Neural progenitor cell (in vitro differentiated cells): ENCODE data around the gene RAN.

ENCODE experiments used
- EZH2 ChIP-seq: fragments of 200-600 bp; sonication (generic); IDR thresholded peaks from 2 replicates; pipeline ENCODE4 v1.6.1; 2017; ENCODE audit warnings: antibody characterized with exemption, mild to moderate bottlenecking, moderate library complexity
- TF ChIP-seq, protein P1 (sequence below): fragments of 200-600 bp; sonication (generic); IDR thresholded peaks from 2 replicates; pipeline ENCODE4 v1.5.1; 2017; ENCODE audit warnings: antibody characterized with exemption, mild to moderate bottlenecking

DNA sequence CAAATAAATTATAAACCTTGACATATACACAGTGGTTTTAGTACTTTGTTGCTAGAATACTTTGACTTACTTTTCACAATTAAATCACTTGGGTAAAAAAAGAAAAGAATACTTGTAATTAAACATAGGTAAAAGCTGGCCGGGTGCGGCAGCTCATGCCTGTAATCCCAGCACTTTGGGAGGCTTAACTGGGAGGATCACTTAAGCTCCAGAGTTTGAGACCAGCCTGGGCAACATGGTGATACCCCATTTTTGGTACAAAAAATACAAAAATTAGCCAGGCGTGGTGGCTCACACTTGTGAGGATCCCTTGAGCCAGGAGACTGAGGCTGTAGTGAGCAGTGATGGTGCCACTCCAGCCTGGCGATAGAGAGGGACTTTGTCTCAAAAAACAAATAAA lies 40.6 kb upstream of the RAN start:
- TF ChIP-seq, protein P1, sequence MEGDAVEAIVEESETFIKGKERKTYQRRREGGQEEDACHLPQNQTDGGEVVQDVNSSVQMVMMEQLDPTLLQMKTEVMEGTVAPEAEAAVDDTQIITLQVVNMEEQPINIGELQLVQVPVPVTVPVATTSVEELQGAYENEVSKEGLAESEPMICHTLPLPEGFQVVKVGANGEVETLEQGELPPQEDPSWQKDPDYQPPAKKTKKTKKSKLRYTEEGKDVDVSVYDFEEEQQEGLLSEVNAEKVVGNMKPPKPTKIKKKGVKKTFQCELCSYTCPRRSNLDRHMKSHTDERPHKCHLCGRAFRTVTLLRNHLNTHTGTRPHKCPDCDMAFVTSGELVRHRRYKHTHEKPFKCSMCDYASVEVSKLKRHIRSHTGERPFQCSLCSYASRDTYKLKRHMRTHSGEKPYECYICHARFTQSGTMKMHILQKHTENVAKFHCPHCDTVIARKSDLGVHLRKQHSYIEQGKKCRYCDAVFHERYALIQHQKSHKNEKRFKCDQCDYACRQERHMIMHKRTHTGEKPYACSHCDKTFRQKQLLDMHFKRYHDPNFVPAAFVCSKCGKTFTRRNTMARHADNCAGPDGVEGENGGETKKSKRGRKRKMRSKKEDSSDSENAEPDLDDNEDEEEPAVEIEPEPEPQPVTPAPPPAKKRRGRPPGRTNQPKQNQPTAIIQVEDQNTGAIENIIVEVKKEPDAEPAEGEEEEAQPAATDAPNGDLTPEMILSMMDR, result no peak
- no peak for TF ChIP-seq EZH2
